SK-N-SH treated with all-trans-retinoic acid at 6 μM for 48 hours (cell line): Measurements from ENCODE around the gene MOB1A.

Source experiments
- ATAC-seq: fragments of 200-7000 bp; cut with Tn5 transposase; 3 replicates; pipeline ENCODE4 v1.9.1; 2020; ENCODE audit warnings: mild to moderate bottlenecking, moderate library complexity
- ARNTL ChIP-seq: fragments of 450-650 bp; formaldehyde crosslinking; IDR thresholded peaks from 2 replicates; pipeline ENCODE4 v1.5.0; 2020; ENCODE audit warnings: low read depth, mild to moderate bottlenecking, moderate library complexity, borderline replicate concordance
- BACH2 ChIP-seq: fragments of 250-450 bp; sonication (Bioruptor Pico); IDR thresholded peaks from 2 replicates; pipeline ENCODE4 v1.9.0; 2021; ENCODE audit warnings: mild to moderate bottlenecking, borderline replicate concordance
- CSDC2 ChIP-seq: fragments of 250-450 bp; sonication (Bioruptor Pico); IDR thresholded peaks from 2 replicates; pipeline ENCODE4 v1.5.0; 2020; ENCODE audit warnings: mild to moderate bottlenecking, moderate library complexity
- ESRRG ChIP-seq: fragments of 250-450 bp; sonication (Bioruptor Pico); IDR thresholded peaks from 2 replicates; pipeline ENCODE4 v1.6.1; 2021; ENCODE audit warnings: mild to moderate bottlenecking
- GLIS3 ChIP-seq: fragments of 250-450 bp; sonication (Bioruptor Pico); IDR thresholded peaks from 2 replicates; pipeline ENCODE4 v1.5.0; 2020; ENCODE audit warnings: mild to moderate bottlenecking, moderate library complexity
- ISL1 ChIP-seq: fragments of 250-450 bp; sonication (Bioruptor Pico); IDR thresholded peaks from 2 replicates; pipeline ENCODE4 v2.1.2; 2022; ENCODE audit warnings: mild to moderate bottlenecking, moderate library complexity
- OSR1 ChIP-seq: fragments of 250-450 bp; sonication (Bioruptor Pico); IDR thresholded peaks from 2 replicates; pipeline ENCODE4 v1.8.0; 2022; ENCODE audit warnings: moderate library complexity, mild to moderate bottlenecking, inconsistent platforms
- POU6F1 ChIP-seq: fragments of 250-450 bp; sonication (Bioruptor Pico); IDR thresholded peaks from 2 replicates; pipeline ENCODE4 v1.8.0; 2021; ENCODE audit warnings: low read depth, mild to moderate bottlenecking, moderate library complexity, borderline replicate concordance
- PPARA ChIP-seq: fragments of 250-450 bp; sonication (Bioruptor Pico); IDR thresholded peaks from 2 replicates; pipeline ENCODE4 v1.5.0; 2020; ENCODE audit warnings: mild to moderate bottlenecking, borderline replicate concordance
- SNAI2 ChIP-seq: fragments of 250-450 bp; sonication (Bioruptor Pico); IDR thresholded peaks from 2 replicates; pipeline ENCODE4 v1.5.0; 2020; ENCODE audit warnings: mild to moderate bottlenecking, moderate library complexity
- TCF4 ChIP-seq: fragments of 250-450 bp; sonication (Bioruptor Pico); IDR thresholded peaks from 2 replicates; pipeline ENCODE4 v1.8.0; 2021; ENCODE audit warnings: mild to moderate bottlenecking, moderate library complexity, borderline replicate concordance
- TOX ChIP-seq: fragments of 250-450 bp; sonication (Bioruptor Pico); IDR thresholded peaks from 2 replicates; pipeline ENCODE4 v1.8.0; 2021; ENCODE audit warnings: mild to moderate bottlenecking, moderate library complexity, borderline replicate concordance
- ZC3H10 ChIP-seq: fragments of 250-450 bp; sonication (Bioruptor Pico); IDR thresholded peaks from 2 replicates; pipeline ENCODE4 v1.5.1; 2021; ENCODE audit warnings: mild to moderate bottlenecking, moderate library complexity
- ZFP3 ChIP-seq: fragments of 250-450 bp; sonication (Bioruptor Pico); IDR thresholded peaks from 2 replicates; pipeline ENCODE4 v1.5.0; 2020; ENCODE audit warnings: mild to moderate bottlenecking, moderate library complexity
- ZFP30 ChIP-seq: fragments of 450-650 bp; formaldehyde crosslinking; IDR thresholded peaks from 2 replicates; pipeline ENCODE4 v1.5.0; 2022; ENCODE audit warnings: mild to moderate bottlenecking, moderate library complexity
- ZNF565 ChIP-seq: fragments of 450-650 bp; formaldehyde crosslinking; conservative IDR thresholded peaks from 2 replicates; pipeline ENCODE4 v1.5.0; 2020; ENCODE audit warnings: low read depth, mild to moderate bottlenecking, moderate library complexity
- ZNF70 ChIP-seq: fragments of 450-650 bp; formaldehyde crosslinking; IDR thresholded peaks from 2 replicates; pipeline ENCODE4 v1.5.0; 2020; ENCODE audit warnings: mild to moderate bottlenecking, moderate library complexity
- ZNF8 ChIP-seq: fragments of 450-650 bp; formaldehyde crosslinking; IDR thresholded peaks from 2 replicates; pipeline ENCODE4 v1.5.0; 2020; ENCODE audit warnings: mild to moderate bottlenecking, moderate library complexity
- TF ChIP-seq, protein P1 (sequence below): fragments of 250-450 bp; sonication (Bioruptor Pico); IDR thresholded peaks from 2 replicates; pipeline ENCODE4 v1.5.0; 2020; ENCODE audit warnings: mild to moderate bottlenecking, moderate library complexity
- TF ChIP-seq, protein P2 (sequence below): fragments of 250-450 bp; sonication (Bioruptor Pico); IDR thresholded peaks from 2 replicates; pipeline ENCODE4 v1.5.1; 2021; ENCODE audit warnings: mild to moderate bottlenecking, moderate library complexity
- TF ChIP-seq, protein P3 (sequence below): fragments of 250-450 bp; sonication (Bioruptor Pico); IDR thresholded peaks from 2 replicates; pipeline ENCODE4 v1.8.0; 2020; ENCODE audit warnings: mild to moderate bottlenecking, moderate library complexity, borderline replicate concordance

Gene MOB1A

GRCh38 chr2:74205113-74205512, 26.4 kb upstream of the MOB1A start (continued):
- TF ChIP-seq PPARA (CRISPR knock-in tag) (no peak), ISL1 (CRISPR knock-in tag) (no peak), ZC3H10 (no peak), TCF4 (no peak), ZNF70 (CRISPR knock-in tag) (no peak), ZFP3 (CRISPR knock-in tag) (no peak)
- TF ChIP-seq, protein P1, sequence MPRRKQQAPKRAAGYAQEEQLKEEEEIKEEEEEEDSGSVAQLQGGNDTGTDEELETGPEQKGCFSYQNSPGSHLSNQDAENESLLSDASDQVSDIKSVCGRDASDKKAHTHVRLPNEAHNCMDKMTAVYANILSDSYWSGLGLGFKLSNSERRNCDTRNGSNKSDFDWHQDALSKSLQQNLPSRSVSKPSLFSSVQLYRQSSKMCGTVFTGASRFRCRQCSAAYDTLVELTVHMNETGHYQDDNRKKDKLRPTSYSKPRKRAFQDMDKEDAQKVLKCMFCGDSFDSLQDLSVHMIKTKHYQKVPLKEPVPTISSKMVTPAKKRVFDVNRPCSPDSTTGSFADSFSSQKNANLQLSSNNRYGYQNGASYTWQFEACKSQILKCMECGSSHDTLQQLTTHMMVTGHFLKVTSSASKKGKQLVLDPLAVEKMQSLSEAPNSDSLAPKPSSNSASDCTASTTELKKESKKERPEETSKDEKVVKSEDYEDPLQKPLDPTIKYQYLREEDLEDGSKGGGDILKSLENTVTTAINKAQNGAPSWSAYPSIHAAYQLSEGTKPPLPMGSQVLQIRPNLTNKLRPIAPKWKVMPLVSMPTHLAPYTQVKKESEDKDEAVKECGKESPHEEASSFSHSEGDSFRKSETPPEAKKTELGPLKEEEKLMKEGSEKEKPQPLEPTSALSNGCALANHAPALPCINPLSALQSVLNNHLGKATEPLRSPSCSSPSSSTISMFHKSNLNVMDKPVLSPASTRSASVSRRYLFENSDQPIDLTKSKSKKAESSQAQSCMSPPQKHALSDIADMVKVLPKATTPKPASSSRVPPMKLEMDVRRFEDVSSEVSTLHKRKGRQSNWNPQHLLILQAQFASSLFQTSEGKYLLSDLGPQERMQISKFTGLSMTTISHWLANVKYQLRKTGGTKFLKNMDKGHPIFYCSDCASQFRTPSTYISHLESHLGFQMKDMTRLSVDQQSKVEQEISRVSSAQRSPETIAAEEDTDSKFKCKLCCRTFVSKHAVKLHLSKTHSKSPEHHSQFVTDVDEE (CRISPR knock-in tag), result no peak

- TF ChIP-seq BACH2 (CRISPR knock-in tag) (no peak), ESRRG (no peak), OSR1 (CRISPR knock-in tag) (no peak), CSDC2 (CRISPR knock-in tag) (no peak), POU6F1 (CRISPR knock-in tag) (no peak), ZNF70 (CRISPR knock-in tag) (no peak), PPARA (CRISPR knock-in tag) (no peak), TOX (CRISPR knock-in tag) (no peak), SNAI2 (CRISPR knock-in tag) (no peak)
- TF ChIP-seq, protein P2, sequence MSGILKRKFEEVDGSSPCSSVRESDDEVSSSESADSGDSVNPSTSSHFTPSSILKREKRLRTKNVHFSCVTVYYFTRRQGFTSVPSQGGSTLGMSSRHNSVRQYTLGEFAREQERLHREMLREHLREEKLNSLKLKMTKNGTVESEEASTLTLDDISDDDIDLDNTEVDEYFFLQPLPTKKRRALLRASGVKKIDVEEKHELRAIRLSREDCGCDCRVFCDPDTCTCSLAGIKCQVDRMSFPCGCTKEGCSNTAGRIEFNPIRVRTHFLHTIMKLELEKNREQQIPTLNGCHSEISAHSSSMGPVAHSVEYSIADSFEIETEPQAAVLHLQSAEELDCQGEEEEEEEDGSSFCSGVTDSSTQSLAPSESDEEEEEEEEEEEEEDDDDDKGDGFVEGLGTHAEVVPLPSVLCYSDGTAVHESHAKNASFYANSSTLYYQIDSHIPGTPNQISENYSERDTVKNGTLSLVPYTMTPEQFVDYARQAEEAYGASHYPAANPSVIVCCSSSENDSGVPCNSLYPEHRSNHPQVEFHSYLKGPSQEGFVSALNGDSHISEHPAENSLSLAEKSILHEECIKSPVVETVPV, result no peak
- no peak for ATAC-seq
Measured at GRCh38 chr2:74204436-74204835, 25.8 kb upstream of the MOB1A start.

- TF ChIP-seq GLIS3 (CRISPR knock-in tag) (no peak), ZFP30 (CRISPR knock-in tag) (no peak), ZNF565 (CRISPR knock-in tag) (no peak), TCF4 (no peak), ZFP3 (CRISPR knock-in tag) (no peak)
- TF ChIP-seq, protein P3, sequence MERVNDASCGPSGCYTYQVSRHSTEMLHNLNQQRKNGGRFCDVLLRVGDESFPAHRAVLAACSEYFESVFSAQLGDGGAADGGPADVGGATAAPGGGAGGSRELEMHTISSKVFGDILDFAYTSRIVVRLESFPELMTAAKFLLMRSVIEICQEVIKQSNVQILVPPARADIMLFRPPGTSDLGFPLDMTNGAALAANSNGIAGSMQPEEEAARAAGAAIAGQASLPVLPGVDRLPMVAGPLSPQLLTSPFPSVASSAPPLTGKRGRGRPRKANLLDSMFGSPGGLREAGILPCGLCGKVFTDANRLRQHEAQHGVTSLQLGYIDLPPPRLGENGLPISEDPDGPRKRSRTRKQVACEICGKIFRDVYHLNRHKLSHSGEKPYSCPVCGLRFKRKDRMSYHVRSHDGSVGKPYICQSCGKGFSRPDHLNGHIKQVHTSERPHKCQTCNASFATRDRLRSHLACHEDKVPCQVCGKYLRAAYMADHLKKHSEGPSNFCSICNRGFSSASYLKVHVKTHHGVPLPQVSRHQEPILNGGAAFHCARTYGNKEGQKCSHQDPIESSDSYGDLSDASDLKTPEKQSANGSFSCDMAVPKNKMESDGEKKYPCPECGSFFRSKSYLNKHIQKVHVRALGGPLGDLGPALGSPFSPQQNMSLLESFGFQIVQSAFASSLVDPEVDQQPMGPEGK (CRISPR knock-in tag), result no peak
- ATAC-seq, result no peak
Measured at GRCh38 chr2:74201596-74201995, 22.9 kb upstream of the MOB1A start.

GRCh38 chr2:74201196-74201595, 22.5 kb upstream of the MOB1A start:
- no peak for ATAC-seq
- no peak for TF ChIP-seq SNAI2 (CRISPR knock-in tag)
- no peak for TF ChIP-seq POU6F1 (CRISPR knock-in tag)
- no peak for TF ChIP-seq BACH2 (CRISPR knock-in tag)
- TF ChIP-seq ISL1 (CRISPR knock-in tag), result no peak
- TF ChIP-seq ARNTL (CRISPR knock-in tag), result no peak
- TF ChIP-seq PPARA (CRISPR knock-in tag), result no peak
- no peak for TF ChIP-seq ZFP3 (CRISPR knock-in tag)
- TF ChIP-seq CSDC2 (CRISPR knock-in tag), result no peak
- TF ChIP-seq GLIS3 (CRISPR knock-in tag), result no peak
- TF ChIP-seq, protein P1 (CRISPR knock-in tag), result no peak
- TF ChIP-seq ESRRG, result no peak
- no peak for TF ChIP-seq ZNF70 (CRISPR knock-in tag)
- no peak for TF ChIP-seq OSR1 (CRISPR knock-in tag)
- no peak for TF ChIP-seq ZNF8 (CRISPR knock-in tag)
- TF ChIP-seq, protein P2, result no peak
- TF ChIP-seq ZFP30 (CRISPR knock-in tag), result no peak
- no peak for TF ChIP-seq TCF4
- no peak for TF ChIP-seq ZNF565 (CRISPR knock-in tag)
- TF ChIP-seq ZC3H10, result no peak
